GM19452 (cell line): ENCODE results near the gene MORF4L1.
A peak's percentile ranks its signal among the peaks of the same experiment; 100 is the strongest.
"Not testable (repeated sequence)": the region's sequence is repeated elsewhere in the genome, so short reads cannot be mapped to it uniquely, and the experiment has no call there.

ENCODE experiments used
- ATAC-seq: cut with Tn5 transposase; IDR thresholded peaks from one replicate; pipeline ENCODE4 v1.9.1; 2021; ENCODE audit not compliant: unreplicated experiment

The MORF4L1 gene

GRCh38 chr15:78872155-78872971, at the start of gene MORF4L1:
MORF4L1 (plus strand) TSS chr15:78872890; CDS start chr15:78873018, 128 bp downstream.
- ATAC-seq: peak; percentile 79

GRCh38 chr15:78828920-78829319, 43.8 kb upstream of the MORF4L1 start:
- no peak for ATAC-seq

GRCh38 chr15:78830514-78831228, 42.0 kb upstream of the MORF4L1 start:
- ATAC-seq: no peak

GRCh38 chr15:78831229-78832207, 41.2 kb upstream of the MORF4L1 start:
- no peak for ATAC-seq

- no peak for ATAC-seq
These were observed 36.4 kb upstream of the MORF4L1 start for GRCh38 chr15:78836333-78836732.

GRCh38 chr15:78837131-78837530, 35.6 kb upstream of the MORF4L1 start:
- no peak for ATAC-seq

- ATAC-seq: no peak
These were observed 35.1 kb upstream of the MORF4L1 start for GRCh38 chr15:78837543-78837942.

GRCh38 chr15:78838489-78838888, 34.2 kb upstream of the MORF4L1 start:
- no peak for ATAC-seq

GRCh38 chr15:78839151-78839550, 33.5 kb upstream of the MORF4L1 start:
- not testable (repeated sequence) for ATAC-seq

- no peak for ATAC-seq
These were observed 31.9 kb upstream of the MORF4L1 start for GRCh38 chr15:78840661-78841375.

GRCh38 chr15:78841376-78841706, 31.3 kb upstream of the MORF4L1 start:
- no peak for ATAC-seq

- no peak for ATAC-seq
These were observed 30.8 kb upstream of the MORF4L1 start for GRCh38 chr15:78841891-78842290.

GRCh38 chr15:78842519-78842918, 30.2 kb upstream of the MORF4L1 start:
- no peak for ATAC-seq

GRCh38 chr15:78846906-78847305, 25.8 kb upstream of the MORF4L1 start:
- ATAC-seq: not testable (repeated sequence)

GRCh38 chr15:78847387-78847906, 25.2 kb upstream of the MORF4L1 start:
- ATAC-seq: not testable (repeated sequence)

GRCh38 chr15:78850352-78850751, 22.3 kb upstream of the MORF4L1 start:
- ATAC-seq: no peak

GRCh38 chr15:78850941-78851755, 21.5 kb upstream of the MORF4L1 start:
- ATAC-seq: no peak

- ATAC-seq: no peak
These were observed 19.2 kb upstream of the MORF4L1 start for GRCh38 chr15:78853500-78853899.

- no peak for ATAC-seq
These were observed 17.8 kb upstream of the MORF4L1 start for GRCh38 chr15:78854833-78855372.
